ENCODE measurements around the gene DSC3.

DSC3 gene

GRCh38 chr18:31066266-31066665, 23.7 kb upstream of the DSC3 start:
- peak overlapping the region; percentile 19; the same call in 1 of the 2 replicates for H3K4me3 ChIP-seq (ENCODE audit: low read depth, low read length)
- DNase-seq (ENCODE audit: low read depth) = no peak
- TF ChIP-seq CTCF (IDR thresholded peaks at IDR 0.05; ENCODE audit: insufficient read depth, low read depth, low read length, missing control alignments) = no peak

GRCh38 chr18:31065036-31065773, 22.7 kb upstream of the DSC3 start:
- DNase-seq (ENCODE audit: low read depth) = peak; percentile 44
- peak overlapping the region; percentile 47 for H3K4me3 ChIP-seq (ENCODE audit: low read depth, low read length)
- no peak for TF ChIP-seq CTCF (IDR thresholded peaks at IDR 0.05; ENCODE audit: insufficient read depth, low read depth, low read length, missing control alignments)

- peak overlapping the region; percentile 47 for H3K4me3 ChIP-seq (ENCODE audit: low read depth, low read length)
- peak; percentile 83 for DNase-seq (ENCODE audit: low read depth)
- no peak for TF ChIP-seq CTCF (IDR thresholded peaks at IDR 0.05; ENCODE audit: insufficient read depth, low read depth, low read length, missing control alignments)
Measured at GRCh38 chr18:31064130-31064529, 21.6 kb upstream of the DSC3 start.

- peak; percentile 79 for DNase-seq (ENCODE audit: low read depth)
- no peak for TF ChIP-seq CTCF (IDR thresholded peaks at IDR 0.05; ENCODE audit: insufficient read depth, low read depth, low read length, missing control alignments)
Measured at GRCh38 chr18:31061945-31062344, 19.4 kb upstream of the DSC3 start.

GRCh38 chr18:31058897-31059296, 16.4 kb upstream of the DSC3 start:
- no peak for TF ChIP-seq CTCF (IDR thresholded peaks at IDR 0.05; ENCODE audit: insufficient read depth, low read depth, low read length, missing control alignments)
- no peak for DNase-seq (ENCODE audit: low read depth)
- no peak overlapping the region for H3K4me3 ChIP-seq (ENCODE audit: low read depth, low read length)

More at GRCh38 chr18:31061945-31062344, 19.4 kb upstream of the DSC3 start:
- no peak overlapping the region for H3K4me3 ChIP-seq (ENCODE audit: low read depth, low read length)

- H3K4me3 ChIP-seq (ENCODE audit: low read depth, low read length) = no peak overlapping the region
- no peak for TF ChIP-seq CTCF (IDR thresholded peaks at IDR 0.05; ENCODE audit: insufficient read depth, low read depth, low read length, missing control alignments)
- DNase-seq (ENCODE audit: low read depth) = no peak
Measured at GRCh38 chr18:31057917-31058316, 15.4 kb upstream of the DSC3 start.

- H3K4me3 ChIP-seq (ENCODE audit: low read depth, low read length) = no peak overlapping the region
- no peak for DNase-seq (ENCODE audit: low read depth)
- TF ChIP-seq CTCF (IDR thresholded peaks at IDR 0.05; ENCODE audit: insufficient read depth, low read depth, low read length, missing control alignments) = no peak
Measured at GRCh38 chr18:31057051-31057450, 14.5 kb upstream of the DSC3 start.
